GM18870 (cell line): Measurements from ENCODE around the gene ALPL.

ENCODE experiments used
- ATAC-seq: cut with Tn5 transposase; IDR thresholded peaks from one replicate; pipeline ENCODE4 v1.9.1; 2021; ENCODE audit warnings: moderate library complexity; ENCODE audit not compliant: unreplicated experiment

Gene ALPL

GRCh38 chr1:21574466-21575151 is 65.4 kb downstream of the ALPL start:
- ATAC-seq: no peak

- no peak for ATAC-seq
Measured at GRCh38 chr1:21575351-21575942, 66.2 kb downstream of the ALPL start.

- no peak for ATAC-seq
Measured at GRCh38 chr1:21576031-21576797, 67.0 kb downstream of the ALPL start.

GRCh38 chr1:21576798-21577187 is 67.6 kb downstream of the ALPL start:
- no peak for ATAC-seq

GRCh38 chr1:21577324-21577723 is 68.1 kb downstream of the ALPL start:
- ATAC-seq: no peak

DNA sequence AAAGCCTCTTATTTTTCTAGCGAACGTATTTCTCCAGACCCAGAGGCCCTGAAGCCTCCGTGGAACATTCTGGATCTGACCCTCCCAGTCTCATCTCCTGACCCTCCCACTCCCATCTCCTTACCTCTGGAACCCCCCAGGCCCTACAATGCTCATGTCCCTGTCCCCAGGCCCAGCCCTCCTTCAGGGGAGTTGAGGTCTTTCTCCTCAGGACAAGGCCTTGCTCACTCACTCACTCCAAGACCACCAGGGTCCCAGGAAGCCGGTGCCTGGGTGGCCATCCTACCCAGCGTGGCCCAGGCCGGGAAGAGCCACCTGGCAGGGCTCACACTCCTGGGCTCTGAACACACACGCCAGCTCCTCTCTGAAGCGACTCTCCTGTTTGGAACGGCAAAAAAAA is 68.7 kb downstream of the ALPL start:
- no peak for ATAC-seq

GRCh38 chr1:21579791-21580190 is 70.6 kb downstream of the ALPL start:
- no peak for ATAC-seq

- no peak for ATAC-seq
Measured at GRCh38 chr1:21584096-21584495, 74.9 kb downstream of the ALPL start.

GRCh38 chr1:21585037-21585436 is 75.8 kb downstream of the ALPL start:
- ATAC-seq: no peak

GRCh38 chr1:21586222-21586621 is 77.0 kb downstream of the ALPL start:
- no peak for ATAC-seq

DNA sequence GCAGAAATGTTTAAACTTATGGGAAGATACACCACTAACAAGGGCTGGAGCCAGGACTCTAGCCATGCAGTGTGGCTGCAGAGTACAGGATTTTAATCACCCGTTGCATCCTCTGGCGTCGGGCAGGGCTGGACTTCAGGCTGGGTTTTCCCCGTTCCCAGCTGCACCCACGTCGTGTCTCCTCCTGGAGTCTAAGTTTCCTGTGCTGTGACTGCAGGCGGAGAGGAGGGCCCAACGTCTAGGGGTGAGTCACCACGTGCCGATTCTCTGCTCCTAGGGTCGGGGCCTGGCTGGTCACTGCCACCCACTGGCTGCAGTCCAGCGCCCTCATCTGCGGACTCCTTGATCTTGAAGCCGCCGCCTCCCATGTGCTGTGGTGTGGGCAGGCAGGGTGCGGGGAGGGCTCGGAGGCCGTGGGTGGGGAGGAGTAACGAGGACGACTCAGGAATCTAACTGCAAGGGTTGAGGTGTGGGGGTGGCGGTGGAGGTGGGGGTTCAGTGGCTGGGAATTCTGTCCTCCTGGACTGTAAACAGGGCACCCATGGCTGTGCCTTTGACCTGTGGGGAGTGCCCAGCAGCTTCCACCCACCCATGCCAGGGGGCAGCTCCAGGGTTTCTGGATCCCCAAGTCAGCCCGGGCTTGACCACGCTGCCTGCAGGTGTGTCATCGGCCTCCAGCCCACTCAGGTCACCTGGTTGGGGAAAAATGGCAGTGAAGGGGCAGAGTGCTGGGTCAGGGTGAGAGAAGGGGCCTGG is 77.8 kb downstream of the ALPL start:
- no peak for ATAC-seq

DNA sequence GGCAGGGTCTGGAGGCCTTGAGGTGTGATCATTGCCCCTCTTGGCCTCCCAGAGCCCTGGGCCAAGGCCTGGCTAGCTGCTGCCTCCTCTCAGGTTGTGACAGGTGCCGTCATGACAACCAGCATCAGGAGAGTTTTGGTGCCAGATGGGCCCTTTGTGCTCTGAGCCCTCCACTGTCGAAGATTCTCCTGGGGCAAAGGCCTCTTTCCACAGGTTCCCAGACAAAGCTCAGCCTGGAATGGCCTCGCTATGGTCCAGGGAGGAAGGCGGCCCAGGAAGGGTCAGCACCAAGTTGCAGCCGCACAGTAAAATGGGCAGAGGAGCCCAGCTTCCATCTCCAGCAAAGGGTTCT is 78.4 kb downstream of the ALPL start:
- no peak for ATAC-seq

GRCh38 chr1:21589618-21590017 is 80.4 kb downstream of the ALPL start:
- no peak for ATAC-seq

DNA sequence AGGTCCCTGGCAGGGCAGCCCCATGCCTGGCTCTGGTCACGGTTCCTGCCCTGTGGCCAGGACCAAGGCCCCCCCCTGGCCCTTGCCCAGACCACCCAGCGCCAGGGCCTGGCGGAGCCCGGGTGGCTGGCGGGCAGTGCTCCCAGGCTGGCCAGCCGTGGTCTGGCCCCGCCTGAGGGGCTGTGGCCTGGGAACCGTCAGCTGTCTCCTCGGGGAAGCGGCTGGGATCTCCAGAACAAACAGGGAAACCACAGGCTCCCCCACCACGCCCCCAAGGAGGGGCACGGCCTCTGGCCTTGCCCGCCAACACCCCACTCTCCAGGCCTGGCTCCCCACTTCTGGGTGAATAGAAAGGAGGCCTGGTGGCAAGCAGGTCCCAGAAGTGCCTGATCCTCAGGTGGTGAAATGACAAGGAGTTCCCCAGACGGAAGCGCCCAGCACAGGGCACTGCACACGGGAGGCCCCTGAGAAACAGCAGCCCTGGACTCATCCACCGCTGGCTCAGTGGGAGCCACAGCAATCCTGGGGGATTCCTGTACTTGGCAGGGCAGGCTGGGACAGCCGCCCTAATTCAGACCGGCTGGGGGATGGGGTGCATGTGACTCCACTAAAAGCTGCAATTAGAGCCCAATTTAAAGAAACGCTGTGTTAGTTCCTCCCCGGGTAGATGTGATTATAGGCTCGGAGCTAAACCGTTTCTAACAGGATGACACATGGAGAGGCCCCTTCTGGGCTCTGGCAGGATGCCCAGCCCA is 81.1 kb downstream of the ALPL start:
- no peak for ATAC-seq

GRCh38 chr1:21590934-21591333 is 81.7 kb downstream of the ALPL start:
- ATAC-seq: no peak

DNA sequence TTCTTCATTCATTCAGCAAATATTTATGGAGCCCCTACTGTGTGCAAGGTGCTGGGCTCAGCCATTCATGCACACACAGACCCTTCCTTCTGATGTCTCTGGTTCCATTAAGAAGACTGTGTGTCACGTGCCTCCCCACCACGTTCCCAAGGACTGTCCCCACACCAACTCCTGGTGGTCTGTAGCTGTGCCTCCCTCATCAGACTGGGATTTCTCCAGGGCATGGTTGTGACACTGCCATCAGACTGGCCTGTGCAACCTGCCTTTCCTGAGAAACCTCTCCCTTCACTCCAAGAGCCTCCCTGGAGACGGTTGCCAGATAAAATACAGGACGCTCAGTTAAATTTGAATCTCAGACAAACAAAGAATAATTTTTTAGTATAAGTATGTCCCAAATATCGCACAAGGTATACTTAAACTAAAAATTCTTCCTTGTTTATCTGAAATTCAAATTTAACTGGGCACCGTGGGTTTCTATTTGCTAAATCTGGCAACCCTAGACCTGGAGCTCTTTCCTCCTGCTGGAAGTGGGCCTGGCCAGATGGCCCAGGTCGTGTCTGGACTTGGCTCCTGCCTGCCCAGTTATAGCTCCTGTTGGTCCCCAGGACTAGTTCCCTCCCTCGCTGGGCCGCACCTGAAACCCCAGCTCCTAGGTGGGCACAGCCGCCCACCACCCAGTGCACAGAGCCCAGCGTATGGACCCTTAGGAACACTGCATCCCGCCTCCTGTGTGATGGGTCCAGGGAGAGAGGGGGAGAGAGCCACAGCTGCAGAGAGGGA is 83.1 kb downstream of the ALPL start:
- no peak for ATAC-seq

GRCh38 chr1:21593231-21593630 is 84.0 kb downstream of the ALPL start:
- ATAC-seq: no peak

- ATAC-seq: no peak
Measured at GRCh38 chr1:21594501-21594900, 85.3 kb downstream of the ALPL start.

GRCh38 chr1:21594935-21595897 is 86.0 kb downstream of the ALPL start:
- no peak for ATAC-seq
